K562 (cell line): ENCODE data around the gene DHX38. TPM values are rescaled to one million over a fixed set of nuclear protein-coding genes. Genes with fewer than 3 reads are reported as not detected.

Source experiments
- ATAC-seq: fragments of 200-7000 bp; cut with Tn5 transposase; 3 replicates; pipeline ENCODE4 v1.9.1; 2020; ENCODE audit warnings: moderate library complexity
- Bru-seq: library from RNA; stranded (reverse); fragments of 400-500 nt; gene quantifications from one replicate; lab custom pipeline; 2021; lab: Mats Ljungman, UMichigan
- BruChase-seq, 2 experiments: library from RNA; stranded (reverse); fragments of 400-500 nt; gene quantifications; one replicate each; lab custom pipeline; 2021; lab: Mats Ljungman, UMichigan
- BruUV-seq: library from RNA; stranded (reverse); fragments of 400-500 nt; replicated peaks from 2 replicates; lab custom pipeline; 2021; lab: Mats Ljungman, UMichigan
- CTCF ChIA-PET: fragments of 300-600 bp; formaldehyde crosslinking; extraction: SDS; loops from one replicate; lab custom pipeline; 2021; ENCODE audit warnings: low intra/inter-chr PET ratio; lab: Yijun Ruan, JAX
- POLR2A ChIA-PET: fragments of 300-600, 350-650 bp; sonication (Branson Sonifier 250); formaldehyde crosslinking; extraction: SDS; loops from one replicate; lab custom pipeline; 2021; ENCODE audit warnings: antibody characterized with exemption, inconsistent platforms; lab: Yijun Ruan, JAX
- DNase-seq, 4 experiments: peaks; one replicate each; pipeline versions ENCODE4 v3.0.0 to v3.0.0-alpha.2; 2011 to 2018; ENCODE audit warnings: low spot score in 3 of 4, mixed read lengths in 3 of 4; ENCODE audit errors: extremely low read depth in 1 of 4
- FAIRE-seq: peaks from 2 replicates; lab custom pipeline; 2011; peaks lifted over from hg19 to GRCh38; lab: Jason Lieb, UNC
- H2AFZ ChIP-seq: 2 replicates; pipeline ENCODE4 v1.6.0; 2011; ENCODE audit warnings: low read depth, low read length, control low read depth, inconsistent platforms
- H3K27ac ChIP-seq: fragments of 200-600 bp; 3 replicates; pipeline ENCODE4 v1.8.0; 2011; ENCODE audit warnings: low read depth, mild to moderate bottlenecking, control low read depth, inconsistent platforms, low read length, moderate library complexity, mixed read lengths; ENCODE audit errors: extremely low read depth
- H3K27me3 ChIP-seq, 2 experiments: fragments of 300-600 bp in 1 of 2; 2 replicates in 1 of 2; 3 replicates in 1 of 2; pipeline versions ENCODE4 v1.6.0 to v1.8.0; 2011; ENCODE audit warnings: inconsistent platforms in 2 of 2, low read length in 2 of 2, mild to moderate bottlenecking in 1 of 2, mixed read lengths in 1 of 2, moderate library complexity in 1 of 2; ENCODE audit not compliant: control insufficient read depth in 2 of 2, insufficient read depth in 2 of 2
- H3K36me3 ChIP-seq: fragments of 300-600 bp; 3 replicates; pipeline ENCODE4 v1.8.0; 2011; ENCODE audit warnings: mild to moderate bottlenecking, low read length, inconsistent platforms; ENCODE audit not compliant: control insufficient read depth, insufficient read depth
- H3K4me1 ChIP-seq, 2 experiments: fragments of 200-600 bp in 1 of 2; replicated peaks in 1 of 2; 2 replicates in 1 of 2; 3 replicates in 1 of 2; pipeline versions ENCODE4 v1.5.1 to v1.8.0; 2011; ENCODE audit warnings: inconsistent platforms in 2 of 2, low read length in 2 of 2, mild to moderate bottlenecking in 1 of 2, mixed read lengths in 1 of 2, moderate library complexity in 1 of 2; ENCODE audit not compliant: control insufficient read depth in 2 of 2, insufficient read depth in 2 of 2
- H3K4me2 ChIP-seq: 2 replicates; pipeline ENCODE4 v1.6.1; 2011; ENCODE audit warnings: low read length, control low read depth, inconsistent platforms, mixed read lengths; ENCODE audit not compliant: insufficient read depth
- H3K4me3 ChIP-seq: fragments of 200-600 bp; sonication (generic), shearing (Covaris generic); 2 replicates; pipeline ENCODE4 v1.5.1; 2016; ENCODE audit warnings: control low read depth, inconsistent platforms
- H3K79me2 ChIP-seq: fragments of 200-600 bp; 3 replicates; pipeline ENCODE4 v1.8.0; 2011; ENCODE audit warnings: low read length, inconsistent platforms; ENCODE audit not compliant: control insufficient read depth, insufficient read depth
- H3K9ac ChIP-seq, 2 experiments: 2 replicates each; pipeline versions ENCODE4 v1.6.0 to v1.6.1; 2011; ENCODE audit warnings: low read depth in 2 of 2, low read length in 2 of 2, control low read depth in 1 of 2, inconsistent platforms in 1 of 2, mild to moderate bottlenecking in 1 of 2, mixed read lengths in 1 of 2; ENCODE audit not compliant: insufficient read depth in 1 of 2
- H3K9me1 ChIP-seq: one replicate; pipeline ENCODE4 v1.6.0; 2011; ENCODE audit warnings: inconsistent platforms, mild to moderate bottlenecking, low read length, moderate library complexity; ENCODE audit not compliant: control insufficient read depth, insufficient read depth
- H3K9me3 ChIP-seq: replicated peaks from 2 replicates; pipeline ENCODE4 v1.5.1; 2011; ENCODE audit warnings: low read depth, low read length, inconsistent platforms; ENCODE audit not compliant: control insufficient read depth, insufficient read depth
- H4K20me1 ChIP-seq: replicated peaks from 2 replicates; pipeline ENCODE4 v1.6.1; 2011; ENCODE audit warnings: low read length, inconsistent platforms, mixed read lengths; ENCODE audit not compliant: control insufficient read depth, insufficient read depth
- CC2D1A ChIP-seq: fragments of 450-650 bp; IDR thresholded peaks from 2 replicates; pipeline ENCODE4 v1.6.1; 2017; ENCODE audit warnings: mild to moderate bottlenecking
- DIDO1 ChIP-seq: fragments of 450-650 bp; IDR thresholded peaks from 2 replicates; pipeline ENCODE4 v1.6.1; 2016; ENCODE audit warnings: low read depth, missing biosample characterization, missing genetic modification characterization
- KAT2B ChIP-seq: IDR thresholded peaks from one replicate; pipeline ENCODE4 v1.6.1; 2012; ENCODE audit warnings: low read depth, mild to moderate bottlenecking, control low read depth, inconsistent platforms, low read length, moderate library complexity
- MAZ ChIP-seq, 2 experiments: fragments of 450-650 bp in 1 of 2; sonication (generic) in 1 of 2; formaldehyde crosslinking; IDR thresholded peaks in 1 of 2; conservative IDR thresholded peaks in 1 of 2; 2 replicates each; pipeline versions ENCODE4 v1.4.0 to v1.5.0; 2020; ENCODE audit warnings: mild to moderate bottlenecking in 1 of 2, missing genetic modification reagents in 1 of 2
- MCM2 ChIP-seq: fragments of 450-650 bp; IDR thresholded peaks from 2 replicates; pipeline ENCODE4 v1.6.1; 2017; ENCODE audit warnings: low read depth, mild to moderate bottlenecking
- NFRKB ChIP-seq: fragments of 450-650 bp; IDR thresholded peaks from 2 replicates; pipeline ENCODE4 v1.6.1; 2016; ENCODE audit warnings: low read depth
- PHTF2 ChIP-seq: fragments of 250-450 bp; sonication (Bioruptor Pico); IDR thresholded peaks from 2 replicates; pipeline ENCODE4 v1.5.0; 2021; ENCODE audit warnings: mild to moderate bottlenecking
- SIN3B ChIP-seq: fragments of 450-650 bp; IDR thresholded peaks from 2 replicates; pipeline ENCODE4 v1.6.1; 2017; ENCODE audit warnings: low read depth, mild to moderate bottlenecking, moderate library complexity
- SNIP1 ChIP-seq: fragments of 450-650 bp; IDR thresholded peaks from 2 replicates; pipeline ENCODE4 v1.7.1; 2017; ENCODE audit warnings: low read depth, mild to moderate bottlenecking
- STAT5A ChIP-seq: IDR thresholded peaks from 2 replicates; pipeline ENCODE4 v1.6.1; 2012; ENCODE audit warnings: low read length, inconsistent platforms, borderline replicate concordance
- ZBTB8A ChIP-seq: fragments of 450-650 bp; IDR thresholded peaks from 2 replicates; pipeline ENCODE4 v1.6.1; 2018; ENCODE audit warnings: mild to moderate bottlenecking, moderate library complexity; ENCODE audit not compliant: partially characterized antibody
- ZBTB9 ChIP-seq: fragments of 450-650 bp; formaldehyde crosslinking; IDR thresholded peaks from 2 replicates; pipeline ENCODE4 v1.4.0; 2020; ENCODE audit warnings: mild to moderate bottlenecking, moderate library complexity
- ZNF644 ChIP-seq: fragments of 200-800 bp; sonication (Bioruptor generic); IDR thresholded peaks from 2 replicates; pipeline ENCODE4 v1.6.1; 2016; ENCODE audit warnings: low read depth, missing genetic modification characterization, missing compliant biosample characterization
- WGBS: fragments of 100-300 bp; shearing (Covaris generic); methylation state at CpG from one replicate; pipeline ENCODE4 v1.1.6; 2016; ENCODE audit warnings: low coverage, mixed read lengths; ENCODE audit not compliant: insufficient coverage; ENCODE audit errors: missing lambda C conversion rate; 5-methylcytosine and 5-hydroxymethylcytosine counted together
- in situ Hi-C: fragments of 300-500 bp; cut with MboI; formaldehyde crosslinking; loops from 4 replicates; pipeline ENCODE4 v1.15.0; 2018; ENCODE audit warnings: inconsistent platforms, mixed read lengths
- intact Hi-C: fragments of 100-400 bp; cut with micrococcal nuclease; formaldehyde crosslinking; loops from 2 replicates; pipeline ENCODE4 v1.14.2; 2022
- long read RNA-seq, 3 experiments: library from polyadenylated mRNA in 2 of 3; library from RNA in 1 of 3; unstranded in 2 of 3; stranded (forward) in 1 of 3; transcript quantifications; one replicate each; pipeline ENCODE4 v2.0.0, GENCODE V29; 2019 to 2022
- polyA minus RNA-seq, 3 experiments: library from RNA; depleted of rRNA, polyadenylated mRNA; stranded (reverse); fragments of >200 nt; gene quantifications; 2 replicates each; pipeline ENCODE4 v1.2.3, GENCODE V29; 2011
- polyA plus RNA-seq, 8 experiments: library from polyadenylated mRNA; depleted of rRNA in 4 of 8; stranded (reverse) in 5 of 8; unstranded in 3 of 8; fragments of >200 nt; fragmentation: Nextera tagmentation in 2 of 8; fragmentation: Illumina TruSeq in 1 of 8; extraction: Ambion mirVana in 2 of 8; extraction: Trizol in 1 of 8; gene quantifications; 2 replicates each; pipeline versions ENCODE4 v1.2.1 to v1.2.3, GENCODE V29; 2011 to 2014; ENCODE audit warnings: inconsistent platforms in 1 of 8, missing spikeins in 1 of 8
- total RNA-seq, 7 experiments: library from RNA; depleted of rRNA in 6 of 7; stranded (reverse); fragments of >200 nt in 6 of 7; fragmentation: Illumina TruSeq in 2 of 7; extraction: Trizol in 2 of 7; gene quantifications; 2 replicates each; pipeline versions ENCODE4 v1.2.1 to v1.2.3, GENCODE V29; 2011 to 2021; ENCODE audit warnings: low replicate concordance in 1 of 7

Gene DHX38
- total RNA-seq (2011; cell fraction: chromatin; rRNA removed; ENCODE audit: low replicate concordance) = 206 and 282 TPM in 2 replicates
- total RNA-seq (2011; cell fraction: nucleolus; rRNA removed) = 127 and 144 TPM in 2 replicates
- 116 and 134 TPM in 2 replicates for total RNA-seq (2011; cell fraction: nucleoplasm; rRNA removed)
- total RNA-seq (2014; rRNA removed) = 60.2 and 63.7 TPM in 2 replicates
- 30.1 and 32.8 TPM in 2 replicates for total RNA-seq (2014; rRNA removed; fragmentation: Illumina TruSeq; extraction: Trizol)
- total RNA-seq (2015; rRNA removed; fragmentation: Illumina TruSeq; extraction: Trizol) = 39.6 and 43.5 TPM in 2 replicates
- 54.8 and 76.8 TPM in 2 replicates for total RNA-seq (2021)
- 31.2 and 45.2 TPM in 2 replicates for polyA plus RNA-seq (2011; rRNA removed)
- polyA plus RNA-seq (2011; cell fraction: cytosol; rRNA removed) = 38.9 and 39.4 TPM in 2 replicates
- 221 and 229 TPM in 2 replicates for polyA plus RNA-seq (2011; cell fraction: nucleus; rRNA removed)
- 53.2 and 74.0 TPM in 2 replicates for polyA plus RNA-seq (2012)
- 40.8 and 45.3 TPM in 2 replicates for polyA plus RNA-seq (2014; fragmentation: Illumina TruSeq; extraction: Trizol)
- polyA plus RNA-seq (2014; fragmentation: Nextera tagmentation; extraction: Ambion mirVana) = 1 to 10 TPM; 2.8 to 4.6 TPM
- 43.3 and 60.5 TPM in 2 replicates for polyA plus RNA-seq (2014; rRNA removed)
- 66.8 and 81.1 TPM in 2 replicates for polyA minus RNA-seq (2011; rRNA and poly(A)+ RNA removed)
- 46.6 and 58.3 TPM in 2 replicates for polyA minus RNA-seq (2011; cell fraction: cytosol; rRNA and poly(A)+ RNA removed)
- 57.4 and 69.6 TPM in 2 replicates for polyA minus RNA-seq (2011; cell fraction: nucleus; rRNA and poly(A)+ RNA removed)
- percentile 79 among the genes with signal in this experiment for Bru-seq, nascent RNA
- BruChase-seq, experiment 1, labeled RNA remaining after a 2-hour chase = percentile 77 among the genes with signal in this experiment
- percentile 86 among the genes with signal in this experiment for BruChase-seq, experiment 2, labeled RNA remaining after a 6-hour chase
- long read RNA-seq, experiment 1, full-length matches to known transcripts = 66 of 205 reads
- long read RNA-seq, experiment 1, partial matches to known transcripts = 80 of 205 reads
- long read RNA-seq, experiment 1, other reads (novel, unspliced or antisense) = 59 of 205 reads
- long read RNA-seq, experiment 2, full-length matches to known transcripts = 10 of 55 reads
- long read RNA-seq, experiment 2, partial matches to known transcripts = 37 of 55 reads
- long read RNA-seq, experiment 2, other reads (novel, unspliced or antisense) = 8 of 55 reads
- long read RNA-seq, experiment 3, full-length matches to known transcripts = 4 of 15 reads
- long read RNA-seq, experiment 3, partial matches to known transcripts = 11 of 15 reads
- long read RNA-seq, experiment 3, other reads (novel, unspliced or antisense) = 0 of 15 reads

GRCh38 chr16:72093448-72094265 lies at the start of gene DHX38, which contains the start of gene TXNL4B:
TSS of gene DHX38 (plus strand) at chr16:72093847. CDS start at chr16:72096158, 2,311 bp downstream.
TSS of gene TXNL4B (minus strand) at chr16:72093620. CDS start at chr16:72090749, 2,871 bp downstream.
- H3K79me2 ChIP-seq = peaks cover 58% of the 10 kb centered on the region
- in situ Hi-C loops = no loop called here
- FAIRE-seq = peak; percentile 100
- DNase-seq = peak; percentile 95 to 98 (median 98)
- peak within 1 kb of the TSS; percentile 88 for H3K4me2 ChIP-seq
- POLR2A ChIA-PET = interaction anchor here (0.6 to 2.9 kb wide), 14 partner anchors 10 to 1804 kb away, joined by 3 to 18 read pairs (median 3); partner anchors contain the start of gene AARS1
- peak within 1 kb of the TSS; percentile 62 for H3K4me3 ChIP-seq
- H3K9ac ChIP-seq = peak within 1 kb of the TSS; percentile 85 to 97
- WGBS = under 1% methylated on average over 36 of the region's 43 CpGs
- CTCF ChIA-PET = interaction anchor here (0.6 kb wide), 1 partner anchor 529 kb away, joined by 4 read pairs; no protein-coding TSS in a partner anchor
- no peaks in the 10 kb centered on the region for H3K27me3 ChIP-seq
- no peaks in the 10 kb centered on the region for H3K9me3 ChIP-seq
- H2AFZ ChIP-seq = peak within 1 kb of the TSS; percentile 86
- peak; percentile 98 for ATAC-seq
- BruUV-seq = TSS peak; percentile 59
- peaks cover 4 to 8% of the 10 kb centered on the region in 2 experiments; a peak in 2 of 5 replicates for H3K4me1 ChIP-seq
- intact Hi-C loops = no loop called here
- peak within 1 kb of the TSS; percentile 81 for H3K27ac ChIP-seq
- H3K36me3 ChIP-seq = peaks cover 61% of the 10 kb centered on the region
- no peaks in the 10 kb centered on the region for H3K9me1 ChIP-seq
- H4K20me1 ChIP-seq = no peaks in the 10 kb centered on the region; the same call in 1 of the 2 replicates
- TF ChIP-seq KAT2B (no peak), NFRKB (peak; percentile 89), ZNF644 (0 out of 2 replicates have a peak, but pooled peaks have one; percentile 45), SNIP1 (peak; percentile 79), MCM2 (no peak), CC2D1A (no peak), DIDO1 (tag) (peak; percentile 90), PHTF2 (CRISPR knock-in tag) (no peak), SIN3B (peak; percentile 91), ZBTB8A (no peak), ZBTB9 (CRISPR knock-in tag) (no peak), MAZ (CRISPR knock-in tag; conservative IDR thresholded peaks at IDR 0.05 in 1 of 2, IDR thresholded peaks at IDR 0.05 in 1 of 2) (peak; percentile 66 to 82), STAT5A (no peak; the same call in 1 of the 2 replicates)
